Aorta (tissue), 5 donors: ENCODE measurements around the gene CCNF. TPM values are rescaled to one million over a fixed set of nuclear protein-coding genes. Genes with fewer than 3 reads are reported as not detected.

Source experiments
- ATAC-seq: fragments of 200-7000 bp; cut with Tn5 transposase; one replicate; pipeline ENCODE4 v1.9.1; 2022; ENCODE audit warnings: moderate library complexity; ENCODE audit not compliant: low FRiP score
- DNase-seq, 2 donors: peaks; one replicate each; pipeline ENCODE4 v3.0.0-alpha.2; 2020
- H3K27ac ChIP-seq, 2 donors: one replicate each; pipeline ENCODE4 v1.5.1; 2013; ENCODE audit warnings: low read length in 2 of 2, mild to moderate bottlenecking in 2 of 2, moderate library complexity in 2 of 2, control low read depth in 1 of 2, inconsistent platforms in 1 of 2, low read depth in 1 of 2
- H3K27me3 ChIP-seq, 2 donors: one replicate each; pipeline ENCODE4 v1.6.1; 2013; ENCODE audit warnings: control low read depth in 1 of 2, low read length in 1 of 2, mild to moderate bottlenecking in 1 of 2, moderate library complexity in 1 of 2; ENCODE audit not compliant: insufficient read depth in 2 of 2, control insufficient read depth in 1 of 2
- H3K36me3 ChIP-seq, 2 donors: one replicate each; pipeline ENCODE4 v1.6.1; 2013; ENCODE audit warnings: control low read depth in 1 of 2, low read length in 1 of 2, mild to moderate bottlenecking in 1 of 2; ENCODE audit not compliant: insufficient read depth in 2 of 2, control insufficient read depth in 1 of 2
- H3K4me1 ChIP-seq, 2 donors: one replicate each; pipeline ENCODE4 v1.6.1; 2013; ENCODE audit warnings: low read length in 2 of 2, control low read depth in 1 of 2, mild to moderate bottlenecking in 1 of 2, moderate library complexity in 1 of 2; ENCODE audit not compliant: insufficient read depth in 2 of 2, control insufficient read depth in 1 of 2
- H3K4me3 ChIP-seq, 2 donors: one replicate each; pipeline ENCODE4 v1.5.1; 2013; ENCODE audit warnings: low read length in 2 of 2, control low read depth in 1 of 2, mild to moderate bottlenecking in 1 of 2
- H3K9me3 ChIP-seq: one replicate; pipeline ENCODE4 v1.6.1; 2013; ENCODE audit warnings: mild to moderate bottlenecking, low read length; ENCODE audit not compliant: control insufficient read depth
- WGBS, 2 donors: extraction: QIAGEN DNeasy Blood & Tissue Kit; methylation state at CpG; one replicate each; pipeline ENCODE4 v1.1.7; 2013; 5-methylcytosine and 5-hydroxymethylcytosine counted together
- intact Hi-C, 2 donors: fragments of 100-400 bp; cut with DNase I; formaldehyde crosslinking; loops; one replicate each; pipeline versions ENCODE4 v1.14.2 to v1.15.0; 2022
- polyA plus RNA-seq, 2 donors: library from polyadenylated mRNA; stranded (reverse); fragments of 200-250 nt; gene quantifications; one replicate each; pipeline ENCODE4 v1.2.3, GENCODE V29; 2013
- total RNA-seq, 2 donors: library from RNA; stranded (reverse); fragmentation: NEBNext Ultra II Directional; extraction: Animal tissue kit (Norgen Biotek cat#: 25700); gene quantifications; one replicate each; pipeline ENCODE4 v1.2.1, GENCODE V29; 2021
- donor health status: healthy with polysubstance abuse.
- donor health status: Bipolar disorder and iron deficiency.
- donor health status: DM: no; HTN: no; CAD: no.
- donor health status: DM: no; HTN: no; CAD: no.
- donor health status: DM: yes; HTN: yes; CAD: no.

The CCNF gene
- total and polyA plus RNA-seq, 4 donors: 0.33 to 3.6 (median 0.83) TPM

DNA sequence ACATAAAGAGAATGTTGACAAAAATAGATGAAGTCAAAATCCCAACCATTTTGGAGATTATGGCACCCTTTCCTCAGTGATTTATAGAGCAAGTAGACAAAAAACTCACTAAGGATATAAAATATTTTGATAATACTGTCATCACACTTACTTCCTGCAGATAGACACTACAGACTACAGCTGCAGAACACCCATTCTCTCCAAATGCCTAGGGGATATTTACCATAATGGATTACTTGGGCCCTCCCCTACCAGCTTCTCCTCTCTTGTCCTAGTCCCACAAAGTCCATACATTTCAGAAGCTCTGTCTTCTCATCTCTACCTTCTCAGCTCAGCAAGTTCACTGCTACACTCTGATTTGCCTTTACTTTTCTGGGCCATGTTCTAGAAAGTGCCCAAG lies 37.2 kb upstream of the CCNF start:
- no peak for ATAC-seq
- DNase-seq: no peak
- intact Hi-C loops: no loop called here
- H3K4me3 ChIP-seq: no peak overlapping the region
- H3K9me3 ChIP-seq: peaks cover 5% of the 10 kb centered on the region
- H3K36me3 ChIP-seq: no peaks in the 10 kb centered on the region
- peaks cover 0 to 2% of the 10 kb centered on the region in 2 donors for H3K27me3 ChIP-seq
- H3K27ac ChIP-seq: no peak overlapping the region
- no peaks in the 10 kb centered on the region for H3K4me1 ChIP-seq

DNA sequence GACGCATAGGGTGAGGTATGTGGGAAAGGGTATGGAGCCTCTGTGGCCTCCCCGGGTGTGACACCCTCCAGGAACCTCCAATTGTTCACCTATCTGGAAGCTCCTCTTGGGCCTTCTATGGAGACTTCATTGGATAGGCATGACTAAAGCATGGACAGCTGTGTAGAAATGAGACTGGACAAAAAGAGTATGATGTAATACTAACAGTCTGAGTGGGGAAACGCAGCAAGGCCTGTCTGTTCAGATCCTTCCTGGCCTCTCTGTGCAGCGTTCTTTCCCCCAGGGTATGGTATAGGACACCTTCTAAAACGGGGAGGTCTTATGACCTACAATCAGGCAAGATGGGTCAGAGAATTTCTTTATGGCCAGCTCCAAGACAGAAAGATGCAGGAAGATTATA lies 30.7 kb upstream of the CCNF start:
- no peak overlapping the region for H3K27ac ChIP-seq
- intact Hi-C loops: no loop called here
- ATAC-seq: no peak
- WGBS, 2 donors: 81 to 82% methylated on average over 5 of the region's 5 CpGs
- no peaks in the 10 kb centered on the region for H3K27me3 ChIP-seq
- no peaks in the 10 kb centered on the region for H3K4me1 ChIP-seq
- H3K9me3 ChIP-seq: no peaks in the 10 kb centered on the region
- no peaks in the 10 kb centered on the region for H3K36me3 ChIP-seq
- H3K4me3 ChIP-seq: no peak overlapping the region
- DNase-seq: no peak

DNA sequence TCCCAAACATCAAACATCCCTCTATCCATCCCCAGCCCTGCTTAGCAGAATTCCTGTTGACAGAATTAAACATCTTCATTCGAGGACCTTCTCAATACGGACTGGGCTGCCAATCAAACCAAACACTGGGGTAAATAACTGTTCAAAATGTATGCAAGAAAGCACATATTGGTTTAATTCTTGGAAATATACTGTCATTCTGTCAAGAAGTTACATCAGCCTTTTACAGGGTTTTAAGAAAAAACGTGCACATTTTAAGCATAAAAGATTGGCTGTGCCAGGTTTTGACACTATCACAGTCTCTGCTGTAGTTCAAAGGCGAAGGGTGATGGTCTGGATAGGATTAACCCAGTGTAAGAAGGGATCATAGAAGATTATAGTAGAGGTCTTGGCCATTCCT lies 25.1 kb upstream of the CCNF start:
- ATAC-seq (no peak), DNase-seq (no peak)
- Histone ChIP-seq H3K36me3 (no peaks in the 10 kb centered on the region), H3K4me1 (no peaks in the 10 kb centered on the region), H3K27ac (no peak overlapping the region), H3K27me3 (no peaks in the 10 kb centered on the region), H3K4me3 (no peak overlapping the region), H3K9me3 (no peaks in the 10 kb centered on the region)
- 58 to 61% methylated on average over 4 of the region's 4 CpGs for WGBS, 2 donors
- intact Hi-C loops: no loop called here

DNA sequence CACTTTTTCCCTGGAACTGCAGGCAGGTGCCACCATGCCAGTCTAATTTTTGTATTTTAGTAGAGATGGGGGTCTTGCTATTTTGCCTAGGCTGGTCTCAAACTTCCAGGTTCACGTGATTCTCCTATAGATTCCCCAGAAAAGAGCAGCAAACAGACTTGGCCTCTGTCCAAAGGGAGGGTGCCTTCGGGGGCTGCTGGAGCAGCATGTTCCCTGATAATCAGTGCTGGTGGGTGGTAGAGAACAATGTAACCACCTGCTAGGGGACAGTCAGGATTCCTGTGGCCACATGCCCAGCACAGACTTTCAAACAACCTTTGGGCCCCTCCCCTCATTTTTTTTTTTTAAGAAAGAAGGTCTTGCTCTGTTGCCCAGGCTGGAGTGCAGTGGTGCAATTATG lies 14.2 kb upstream of the CCNF start:
- intact Hi-C loops: no loop called here
- no peak for ATAC-seq
- Histone ChIP-seq H3K36me3 (no peaks in the 10 kb centered on the region), H3K27ac (no peak overlapping the region), H3K4me3 (no peak overlapping the region), H3K9me3 (no peaks in the 10 kb centered on the region), H3K4me1 (no peaks in the 10 kb centered on the region), H3K27me3 (no peaks in the 10 kb centered on the region)
- 65 to 66% methylated on average over 2 of the region's 2 CpGs for WGBS, 2 donors
- DNase-seq: no peak

DNA sequence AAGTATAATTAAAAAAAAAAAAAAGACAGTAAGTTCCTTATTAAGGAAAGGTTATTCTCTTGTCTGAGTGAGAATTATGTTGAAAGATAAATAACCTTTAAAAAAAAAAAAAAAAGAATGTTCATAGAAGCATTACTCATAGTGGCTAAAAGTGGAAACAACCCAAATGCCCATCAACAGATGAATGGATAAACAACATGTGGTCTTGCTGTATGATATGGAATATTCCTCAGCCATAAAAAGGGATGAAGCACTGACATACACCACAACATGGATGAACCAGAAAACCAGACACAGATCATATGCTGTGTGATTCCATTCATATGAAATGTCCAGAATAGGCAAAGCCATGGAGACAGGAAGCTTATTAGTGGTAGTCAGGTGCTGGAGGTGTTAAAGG lies 9.2 kb upstream of the CCNF start:
- Histone ChIP-seq H3K4me1 (no peaks in the 10 kb centered on the region), H3K27me3 (no peaks in the 10 kb centered on the region), H3K27ac (no peak overlapping the region), H3K9me3 (no peaks in the 10 kb centered on the region), H3K4me3 (no peak overlapping the region), H3K36me3 (no peaks in the 10 kb centered on the region)
- ATAC-seq (no peak), DNase-seq (no peak)
- intact Hi-C loops: no loop called here

DNA sequence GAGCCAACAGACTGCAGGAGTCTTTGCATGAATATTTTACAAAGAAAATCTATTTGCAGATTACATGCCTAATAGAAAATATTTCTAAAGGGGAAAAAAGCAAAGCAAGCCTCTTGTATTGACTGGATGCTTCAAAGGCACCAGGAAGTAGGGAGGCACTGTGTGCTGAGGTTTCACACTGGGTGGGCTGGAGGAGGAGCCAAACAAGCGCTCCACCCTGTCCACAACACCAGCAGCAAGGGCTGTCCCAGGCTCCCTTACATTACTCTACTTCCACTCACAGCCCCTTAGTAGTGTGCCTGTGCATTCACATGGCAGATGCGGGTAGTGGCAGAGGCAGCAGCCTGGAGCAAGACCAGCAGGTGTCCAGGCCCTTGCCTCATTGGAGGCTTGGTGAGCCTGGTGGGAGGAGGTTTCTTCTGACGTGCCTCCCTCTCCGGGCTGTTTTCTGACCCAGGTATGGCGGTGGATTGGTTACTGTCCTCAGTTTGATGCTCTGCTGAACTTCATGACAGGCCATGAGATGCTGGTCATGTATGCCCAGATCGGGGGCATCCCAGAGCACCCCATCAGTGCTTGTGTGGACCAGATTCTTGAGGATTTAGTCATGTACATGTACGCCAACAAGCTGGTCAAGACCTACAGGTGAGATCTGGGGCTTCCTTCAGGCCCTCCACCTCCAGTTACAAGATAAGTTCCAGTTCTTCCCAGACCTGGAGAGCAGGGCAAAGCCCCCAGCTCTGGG lies 7.0 kb upstream of the CCNF start:
- DNase-seq: no peak
- no peaks in the 10 kb centered on the region for H3K4me1 ChIP-seq
- intact Hi-C loops: no loop called here
- no peak for ATAC-seq
- H3K27ac ChIP-seq: no peak overlapping the region
- no peaks in the 10 kb centered on the region for H3K9me3 ChIP-seq
- no peaks in the 10 kb centered on the region for H3K36me3 ChIP-seq
- H3K4me3 ChIP-seq: no peak overlapping the region
- 78 to 80% methylated on average over 7 of the region's 7 CpGs for WGBS, 2 donors
- H3K27me3 ChIP-seq: no peaks in the 10 kb centered on the region

DNA sequence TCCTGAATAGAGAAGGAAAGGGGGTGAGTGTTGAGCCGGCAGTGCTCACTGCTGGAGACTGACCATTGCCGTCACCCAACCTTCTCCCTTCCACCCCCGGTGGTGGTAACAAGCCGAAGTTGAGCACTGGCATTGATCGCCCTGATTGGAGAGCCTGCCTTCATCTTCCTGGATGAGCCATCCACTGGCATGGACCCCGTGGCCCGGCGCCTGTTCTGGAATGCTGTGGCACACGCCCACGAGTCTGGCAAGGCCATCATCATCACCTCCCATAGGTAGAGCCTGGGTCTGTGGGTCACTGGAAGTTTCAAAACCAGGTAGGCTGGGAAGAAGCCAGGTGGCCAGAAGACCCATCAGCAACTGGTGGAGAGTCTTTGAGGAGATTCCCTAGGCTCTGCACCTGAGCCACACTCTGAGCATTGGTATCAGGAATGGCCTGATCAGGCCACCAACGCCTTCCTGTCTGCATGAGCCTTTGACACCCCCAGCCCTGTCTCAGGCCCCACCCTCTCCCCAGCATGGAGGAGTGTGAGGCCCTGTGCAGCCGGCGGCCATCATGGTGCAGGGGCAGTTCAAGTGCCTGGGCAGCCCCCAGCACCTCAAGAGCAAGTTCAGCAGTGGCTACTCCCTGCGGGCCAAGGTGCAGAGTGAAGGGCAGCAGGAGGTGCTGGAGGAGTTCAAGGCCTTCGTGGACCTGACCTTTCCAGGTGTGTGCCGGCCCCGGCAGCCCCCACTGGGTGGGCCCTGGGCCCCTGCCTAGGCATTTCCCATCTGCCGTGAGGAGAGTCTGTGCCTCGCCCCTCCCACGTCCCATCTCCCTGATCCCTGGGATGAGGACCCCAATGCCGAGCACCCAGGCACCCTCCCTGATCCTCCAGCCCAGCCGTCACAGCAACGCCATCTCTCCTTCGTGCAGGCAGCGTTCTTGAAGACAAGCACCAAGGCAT lies 4.9 kb upstream of the CCNF start:
- no peak overlapping the region for H3K27ac ChIP-seq
- H3K4me3 ChIP-seq: no peak overlapping the region
- H3K27me3 ChIP-seq: no peaks in the 10 kb centered on the region
- intact Hi-C loops: loop anchor here in 1 of 2 donors (5.0 kb wide), 1 partner anchor 78 kb away; no protein-coding TSS in a partner anchor
- ATAC-seq (no peak), DNase-seq (no peak)
- 91 to 93% methylated on average over 25 of the region's 25 CpGs for WGBS, 2 donors
- no peaks in the 10 kb centered on the region for H3K9me3 ChIP-seq
- no peaks in the 10 kb centered on the region for H3K4me1 ChIP-seq
- H3K36me3 ChIP-seq: no peaks in the 10 kb centered on the region

DNA sequence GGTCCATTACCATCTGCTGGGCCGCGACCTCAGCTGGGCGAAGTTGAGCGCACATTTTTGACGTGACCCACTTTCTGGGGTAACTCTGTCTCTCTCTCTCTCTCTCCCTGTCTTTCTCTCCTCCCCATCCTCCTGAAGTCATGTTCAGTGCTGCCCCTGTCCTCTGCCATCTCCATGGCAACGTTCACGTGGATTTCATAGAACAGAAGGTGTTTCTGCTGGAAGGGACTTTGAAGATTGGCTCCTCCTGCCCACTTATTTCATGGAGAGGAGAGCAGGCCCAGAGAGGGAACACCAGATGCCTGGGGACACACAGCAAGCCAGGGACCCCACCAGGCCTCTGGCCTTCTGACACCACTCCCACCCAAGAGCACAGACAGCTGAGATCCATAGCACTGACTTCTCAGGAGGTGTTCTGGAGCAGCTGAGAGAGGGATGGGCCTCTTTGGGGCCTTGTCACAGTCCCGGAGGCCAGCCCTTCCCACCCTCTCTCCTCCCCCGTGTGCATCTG lies 4.2 kb upstream of the CCNF start:
- H3K4me1 ChIP-seq: no peaks in the 10 kb centered on the region
- no peaks in the 10 kb centered on the region for H3K9me3 ChIP-seq
- WGBS, 2 donors: 87% methylated on average over 9 of the region's 9 CpGs
- H3K4me3 ChIP-seq: no peak overlapping the region
- ATAC-seq (no peak), DNase-seq (no peak)
- H3K36me3 ChIP-seq: no peaks in the 10 kb centered on the region
- no peak overlapping the region for H3K27ac ChIP-seq
- intact Hi-C loops: loop anchor here in 1 of 2 donors (5.0 kb wide), 1 partner anchor 77 kb away; no protein-coding TSS in a partner anchor
- H3K27me3 ChIP-seq: no peaks in the 10 kb centered on the region
